ENCODE measurements around the gene OBSL1.

Gene OBSL1

DNA sequence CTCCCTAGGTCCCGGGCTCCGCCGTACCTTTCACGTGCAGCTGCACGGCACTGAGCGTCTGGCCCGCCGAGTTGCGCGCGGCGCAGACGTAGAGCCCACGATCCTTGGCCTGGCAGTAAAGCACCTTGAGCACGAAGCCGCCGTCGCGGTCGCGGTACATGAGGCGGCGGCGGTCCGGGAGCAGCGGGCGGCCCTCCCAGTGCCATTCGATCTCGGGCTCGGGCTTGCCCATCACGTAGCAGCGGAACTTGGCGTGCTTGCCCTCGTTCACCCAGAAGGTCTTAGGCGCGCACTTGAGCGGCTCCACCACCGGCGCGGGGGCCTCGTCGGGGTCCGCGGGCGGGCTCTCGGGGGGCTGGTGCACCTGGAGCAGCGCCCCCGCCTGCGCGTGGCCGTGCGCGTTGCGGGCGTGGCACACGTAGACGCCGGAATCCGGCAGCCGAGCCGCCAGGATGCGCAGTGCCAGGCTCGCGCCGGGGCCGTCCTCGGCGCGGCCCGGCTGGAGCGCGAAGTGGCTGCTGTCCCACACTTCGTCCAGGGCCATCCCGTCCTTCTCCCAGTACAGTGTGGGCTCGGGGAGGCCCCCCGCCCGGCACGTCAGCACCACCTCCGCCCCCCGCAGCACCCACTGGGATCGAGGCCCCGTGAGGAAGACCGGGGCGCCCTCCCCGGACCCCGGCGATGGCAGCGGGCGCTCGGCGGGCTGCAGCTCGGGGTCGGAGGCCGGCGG lies 980 bp downstream of the OBSL1 start:
- TF ChIP-seq, protein P1, sequence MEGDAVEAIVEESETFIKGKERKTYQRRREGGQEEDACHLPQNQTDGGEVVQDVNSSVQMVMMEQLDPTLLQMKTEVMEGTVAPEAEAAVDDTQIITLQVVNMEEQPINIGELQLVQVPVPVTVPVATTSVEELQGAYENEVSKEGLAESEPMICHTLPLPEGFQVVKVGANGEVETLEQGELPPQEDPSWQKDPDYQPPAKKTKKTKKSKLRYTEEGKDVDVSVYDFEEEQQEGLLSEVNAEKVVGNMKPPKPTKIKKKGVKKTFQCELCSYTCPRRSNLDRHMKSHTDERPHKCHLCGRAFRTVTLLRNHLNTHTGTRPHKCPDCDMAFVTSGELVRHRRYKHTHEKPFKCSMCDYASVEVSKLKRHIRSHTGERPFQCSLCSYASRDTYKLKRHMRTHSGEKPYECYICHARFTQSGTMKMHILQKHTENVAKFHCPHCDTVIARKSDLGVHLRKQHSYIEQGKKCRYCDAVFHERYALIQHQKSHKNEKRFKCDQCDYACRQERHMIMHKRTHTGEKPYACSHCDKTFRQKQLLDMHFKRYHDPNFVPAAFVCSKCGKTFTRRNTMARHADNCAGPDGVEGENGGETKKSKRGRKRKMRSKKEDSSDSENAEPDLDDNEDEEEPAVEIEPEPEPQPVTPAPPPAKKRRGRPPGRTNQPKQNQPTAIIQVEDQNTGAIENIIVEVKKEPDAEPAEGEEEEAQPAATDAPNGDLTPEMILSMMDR (IDR thresholded peaks at IDR 0.05; ENCODE audit: low read depth, low read length) = no peak
- no peak for DNase-seq (ENCODE audit: extremely low read depth, low read depth)

DNA sequence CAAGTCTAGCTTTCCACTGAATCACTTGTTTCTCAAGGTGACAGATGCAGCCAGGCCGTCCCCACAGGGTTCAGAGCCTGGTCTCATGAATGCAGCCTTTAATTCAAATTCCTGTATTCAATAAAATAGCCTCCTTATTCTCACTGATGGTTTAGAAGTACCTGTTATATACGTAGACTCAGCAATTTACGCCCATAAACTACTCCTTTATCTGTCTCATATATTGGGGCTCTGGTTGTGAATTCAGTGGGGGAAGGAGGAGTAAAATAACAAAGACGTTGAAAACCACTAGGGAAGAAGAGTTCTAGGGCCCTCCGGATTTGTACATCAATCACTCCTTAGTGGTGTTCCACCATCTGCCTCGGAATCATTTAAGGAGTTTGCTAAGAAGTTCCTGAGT lies 1.7 kb downstream of the OBSL1 start:
- no peak for DNase-seq (ENCODE audit: extremely low read depth, low read depth)
- TF ChIP-seq, protein P1 (IDR thresholded peaks at IDR 0.05; ENCODE audit: low read depth, low read length) = no peak

DNA sequence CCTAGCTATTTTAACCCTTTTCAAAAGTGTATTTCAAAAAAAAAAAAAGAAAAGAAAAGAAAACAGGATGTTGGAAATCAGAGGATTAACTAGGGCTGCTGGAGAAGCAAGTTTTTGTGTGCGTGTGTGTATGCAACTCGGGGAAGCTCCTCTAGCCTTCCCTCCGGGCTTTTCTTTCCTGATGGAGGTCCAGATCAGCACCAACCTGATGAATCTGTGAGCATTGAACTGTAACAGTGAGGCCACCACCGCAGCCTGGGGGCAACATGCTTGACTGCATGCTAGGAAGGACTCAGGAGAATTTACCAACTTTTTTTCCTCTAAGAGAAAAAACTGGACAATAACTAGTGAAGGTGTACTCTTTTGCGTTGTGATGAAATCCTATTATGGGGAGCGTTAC lies 2.3 kb downstream of the OBSL1 start:
- DNase-seq (ENCODE audit: extremely low read depth, low read depth) = no peak
- TF ChIP-seq, protein P1 (IDR thresholded peaks at IDR 0.05; ENCODE audit: low read depth, low read length) = no peak

DNA sequence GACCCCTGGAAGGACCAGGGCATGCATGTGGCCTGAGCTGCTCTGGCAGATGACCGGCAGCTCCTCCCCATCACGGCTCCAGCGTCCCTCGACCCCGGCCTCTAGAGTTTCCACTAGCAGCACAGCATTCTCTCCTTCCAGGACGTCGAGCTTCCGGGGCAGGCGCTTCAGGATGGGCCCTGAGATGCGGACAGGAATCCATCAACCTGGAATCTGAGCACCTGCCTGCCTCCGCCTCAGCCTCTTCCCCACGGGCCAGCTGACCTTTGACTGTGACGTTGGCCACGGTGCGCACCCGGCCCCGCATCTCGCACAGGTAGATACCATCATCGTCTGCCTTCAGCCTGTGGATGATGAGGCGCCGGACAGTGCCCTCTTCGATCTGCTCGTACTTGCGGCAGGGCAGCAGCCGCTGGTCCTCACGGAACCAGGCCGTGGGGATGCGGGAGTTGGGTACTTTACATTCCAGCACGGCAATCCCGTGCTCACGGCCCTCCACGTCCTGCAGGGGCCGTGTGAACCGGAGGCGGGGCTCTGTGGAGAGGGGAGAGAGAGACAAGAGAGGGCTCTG lies 3.5 kb downstream of the OBSL1 start:
- DNase-seq (ENCODE audit: extremely low read depth, low read depth) = no peak
- TF ChIP-seq, protein P1 (IDR thresholded peaks at IDR 0.05; ENCODE audit: low read depth, low read length) = no peak

DNA sequence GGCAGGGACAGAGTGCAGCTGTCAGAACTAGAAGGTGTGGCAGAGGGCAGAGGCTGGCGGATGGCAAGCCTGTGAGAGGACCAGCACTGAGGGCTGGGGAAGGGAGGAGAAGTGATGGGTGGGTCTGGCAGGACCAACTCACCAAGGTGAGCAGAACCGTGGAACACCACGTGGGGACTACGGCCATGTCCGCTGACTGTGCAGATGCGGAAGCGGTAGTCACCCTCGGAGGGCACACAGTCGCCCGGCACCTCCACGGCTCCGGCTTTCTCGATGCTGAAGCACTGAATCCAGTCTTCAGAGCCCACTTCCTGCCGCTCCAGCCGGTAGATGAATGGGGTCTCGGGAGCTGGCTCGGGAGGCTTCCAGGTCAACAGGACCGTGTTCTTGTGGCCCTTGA lies 4.2 kb downstream of the OBSL1 start:
- no peak for DNase-seq (ENCODE audit: extremely low read depth, low read depth)
- TF ChIP-seq, protein P1 (IDR thresholded peaks at IDR 0.05; ENCODE audit: low read depth, low read length) = no peak

DNA sequence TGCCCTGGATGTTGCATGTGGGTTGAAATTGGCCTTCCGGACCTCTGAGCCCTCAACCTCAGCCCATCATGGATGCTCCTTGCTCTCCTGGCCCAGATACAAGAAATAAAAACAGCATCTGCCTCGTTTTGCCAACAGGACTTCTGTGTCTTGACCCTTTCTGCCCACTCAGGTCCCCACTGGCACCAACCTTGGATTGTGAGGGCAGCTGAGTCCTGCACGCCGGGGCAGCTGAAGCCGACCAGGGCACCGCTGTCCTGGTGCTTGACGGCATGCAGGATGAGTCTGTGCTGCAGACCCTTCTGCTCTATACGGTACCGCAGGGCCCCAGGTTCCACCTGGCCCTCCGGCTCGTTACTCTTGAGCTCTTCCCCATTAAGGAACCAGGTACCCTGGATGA lies 4.7 kb downstream of the OBSL1 start:
- TF ChIP-seq, protein P1 (IDR thresholded peaks at IDR 0.05; ENCODE audit: low read depth, low read length) = no peak
- no peak for DNase-seq (ENCODE audit: extremely low read depth, low read depth)

Data from AG09319 (cell line).